A549 (cell line): Measurements from ENCODE around the gene ADARB2. TPM values are rescaled to one million over a fixed set of nuclear protein-coding genes. Genes with fewer than 3 reads are reported as not detected.

Experiments used
- ATAC-seq, 2 experiments: fragments of 200-7000 bp in 1 of 2; fragments of >200 bp in 1 of 2; cut with Nextera tagmentation in 1 of 2; cut with Tn5 transposase in 1 of 2; 3 replicates each; pipeline versions ENCODE4 v1.8.0 to v1.9.1; 2018 to 2020; ENCODE audit warnings: mild to moderate bottlenecking in 1 of 2, moderate library complexity in 1 of 2
- CTCF ChIA-PET: fragments of 300-600 bp; sonication (Branson Sonifier 250); formaldehyde crosslinking; extraction: SDS; loops from one replicate; lab custom pipeline; 2021; ENCODE audit warnings: antibody characterized with exemption, inconsistent platforms; lab: Yijun Ruan, JAX
- POLR2A ChIA-PET: fragments of 350-600 bp; formaldehyde crosslinking; extraction: SDS; loops from one replicate; lab custom pipeline; 2021; ENCODE audit warnings: antibody characterized with exemption, inconsistent platforms; lab: Yijun Ruan, JAX
- DNase-seq, 2 experiments: peaks; one replicate each; pipeline versions ENCODE4 v3.0.0 to v3.0.0-alpha.2; 2011 to 2016; ENCODE audit warnings: low read depth in 1 of 2, low spot score in 1 of 2
- FAIRE-seq: peaks from 2 replicates; lab custom pipeline; 2011; peaks lifted over from hg19 to GRCh38; lab: Jason Lieb, UNC
- H3K27ac ChIP-seq, 2 experiments: fragments of >200 bp; sonication (Bioruptor Twin); formaldehyde crosslinking; 3 replicates each; pipeline ENCODE4 v1.5.1; 2016 to 2017
- H3K4me1 ChIP-seq: fragments of >200 bp; sonication (Bioruptor Twin); formaldehyde crosslinking; 3 replicates; pipeline ENCODE4 v1.6.1; 2016
- H3K4me2 ChIP-seq: fragments of >200 bp; sonication (Bioruptor Twin); formaldehyde crosslinking; 3 replicates; pipeline ENCODE4 v1.6.1; 2016
- H3K4me3 ChIP-seq: fragments of >200 bp; sonication (Bioruptor Twin); formaldehyde crosslinking; 3 replicates; pipeline ENCODE4 v1.5.1; 2016
- H3K9me3 ChIP-seq: fragments of >200 bp; sonication (Bioruptor Twin); formaldehyde crosslinking; 3 replicates; pipeline ENCODE4 v1.6.1; 2016
- ATOH8 ChIP-seq: fragments of 250-450 bp; sonication (Bioruptor Pico); IDR thresholded peaks from 2 replicates; pipeline ENCODE4 v1.5.0; 2020; ENCODE audit warnings: low read depth, mild to moderate bottlenecking, moderate library complexity
- CBX2 ChIP-seq: fragments of 200-600 bp; sonication (generic); IDR thresholded peaks from 2 replicates; pipeline ENCODE4 v1.6.1; 2016; ENCODE audit warnings: low read depth, mild to moderate bottlenecking, borderline replicate concordance
- CBX8 ChIP-seq: fragments of 200-600 bp; sonication (generic); IDR thresholded peaks from 2 replicates; pipeline ENCODE4 v1.6.1; 2016
- CEBPB ChIP-seq, 2 experiments: fragments of >200 bp in 1 of 2; sonication (Bioruptor Twin) in 1 of 2; formaldehyde crosslinking in 1 of 2; IDR thresholded peaks; 2 replicates each; pipeline ENCODE4 v1.6.1; 2012 to 2016
- E2F6 ChIP-seq: IDR thresholded peaks from 2 replicates; pipeline ENCODE4 v1.6.1; 2012; ENCODE audit warnings: low read depth, borderline replicate concordance
- EP300 ChIP-seq, 2 experiments: fragments of >200 bp; sonication (Bioruptor Twin); formaldehyde crosslinking; IDR thresholded peaks; 2 replicates in 1 of 2; 3 replicates in 1 of 2; pipeline ENCODE4 v1.6.1; 2016 to 2017
- FOSB ChIP-seq: fragments of 250-450 bp; sonication (Bioruptor Pico); IDR thresholded peaks from 2 replicates; pipeline ENCODE4 v1.5.0; 2020; ENCODE audit warnings: mild to moderate bottlenecking, moderate library complexity
- HOXA7 ChIP-seq: fragments of 250-450 bp; sonication (Bioruptor Pico); IDR thresholded peaks from 2 replicates; pipeline ENCODE4 v1.5.0; 2020; ENCODE audit warnings: mild to moderate bottlenecking, moderate library complexity
- HOXB13 ChIP-seq: fragments of 250-450 bp; sonication (Bioruptor Pico); IDR thresholded peaks from 2 replicates; pipeline ENCODE4 v1.5.0; 2020; ENCODE audit warnings: low read depth, mild to moderate bottlenecking, moderate library complexity
- KDM1A ChIP-seq: fragments of 200-600 bp; sonication (generic); IDR thresholded peaks from 2 replicates; pipeline ENCODE4 v1.6.1; 2016; ENCODE audit warnings: low read depth, mild to moderate bottlenecking
- PHF8 ChIP-seq: fragments of 200-600 bp; sonication (generic); IDR thresholded peaks from 2 replicates; pipeline ENCODE4 v1.6.1; 2016; ENCODE audit warnings: low read depth, mild to moderate bottlenecking, antibody characterized with exemption, moderate library complexity, borderline replicate concordance
- POLR2AphosphoS2 ChIP-seq: conservative IDR thresholded peaks from 2 replicates; pipeline ENCODE4 v1.6.1; 2012; ENCODE audit warnings: low read length, improper control_type of control experiment, inconsistent platforms
- RAD21 ChIP-seq, 2 experiments: fragments of >200 bp in 1 of 2; sonication (Bioruptor Twin) in 1 of 2; formaldehyde crosslinking in 1 of 2; IDR thresholded peaks in 1 of 2; conservative IDR thresholded peaks in 1 of 2; 2 replicates in 1 of 2; 3 replicates in 1 of 2; pipeline ENCODE4 v1.6.1; 2012 to 2018; ENCODE audit warnings: inconsistent platforms in 1 of 2
- RNF2 ChIP-seq: fragments of 200-600 bp; sonication (generic); IDR thresholded peaks from 2 replicates; pipeline ENCODE4 v1.6.1; 2016; ENCODE audit warnings: low read depth, mild to moderate bottlenecking, antibody characterized with exemption, moderate library complexity, borderline replicate concordance
- SMC3 ChIP-seq: fragments of >200 bp; sonication (Bioruptor Twin); formaldehyde crosslinking; IDR thresholded peaks from 3 replicates; pipeline ENCODE4 v1.6.1; 2018; ENCODE audit warnings: inconsistent platforms
- ZC3H11A ChIP-seq: fragments of 450-650 bp; IDR thresholded peaks from 2 replicates; pipeline ENCODE4 v1.6.1; 2014; ENCODE audit warnings: antibody characterized with exemption, mild to moderate bottlenecking
- WGBS: methylation state at CpG from one replicate; pipeline ENCODE4 v1.1.6; 2017; ENCODE audit errors: missing lambda C conversion rate; 5-methylcytosine and 5-hydroxymethylcytosine counted together
- polyA plus RNA-seq, 4 experiments: library from polyadenylated mRNA; depleted of rRNA in 3 of 4; stranded (reverse); fragments of >200 nt; fragmentation: RNase III in 1 of 4; extraction: RNeasy Plus Mini Kit Qiagen cat#74134 plus additional on column Dnase treatment in 1 of 4; gene quantifications; 2 replicates in 3 of 4; 3 replicates in 1 of 4; pipeline ENCODE4 v1.2.3, GENCODE V29; 2011 to 2017
- TF ChIP-seq, protein P1 (sequence below): fragments of 250-450 bp; sonication (Bioruptor Pico); IDR thresholded peaks from 2 replicates; pipeline ENCODE4 v1.5.0; 2021; ENCODE audit warnings: mild to moderate bottlenecking, moderate library complexity, borderline replicate concordance

The ADARB2 gene
- polyA plus RNA-seq, 2 of the 4 experiments (the other 2 are of a cell fraction), result not detected

- Histone ChIP-seq H3K4me1 (no peaks in the 10 kb centered on the region), H3K27ac (no peak overlapping the region), H3K9me3 (no peaks in the 10 kb centered on the region), H3K4me3 (no peak overlapping the region), H3K4me2 (no peak overlapping the region)
- TF ChIP-seq CEBPB (IDR thresholded peaks at IDR 0.05), result no peak
- TF ChIP-seq CBX8, result no peak
- TF ChIP-seq CBX2, result no peak
- no peak for TF ChIP-seq ZC3H11A
- no peak for TF ChIP-seq ATOH8 (CRISPR knock-in tag)
- no peak for TF ChIP-seq HOXA7 (CRISPR knock-in tag)
- TF ChIP-seq, protein P1, sequence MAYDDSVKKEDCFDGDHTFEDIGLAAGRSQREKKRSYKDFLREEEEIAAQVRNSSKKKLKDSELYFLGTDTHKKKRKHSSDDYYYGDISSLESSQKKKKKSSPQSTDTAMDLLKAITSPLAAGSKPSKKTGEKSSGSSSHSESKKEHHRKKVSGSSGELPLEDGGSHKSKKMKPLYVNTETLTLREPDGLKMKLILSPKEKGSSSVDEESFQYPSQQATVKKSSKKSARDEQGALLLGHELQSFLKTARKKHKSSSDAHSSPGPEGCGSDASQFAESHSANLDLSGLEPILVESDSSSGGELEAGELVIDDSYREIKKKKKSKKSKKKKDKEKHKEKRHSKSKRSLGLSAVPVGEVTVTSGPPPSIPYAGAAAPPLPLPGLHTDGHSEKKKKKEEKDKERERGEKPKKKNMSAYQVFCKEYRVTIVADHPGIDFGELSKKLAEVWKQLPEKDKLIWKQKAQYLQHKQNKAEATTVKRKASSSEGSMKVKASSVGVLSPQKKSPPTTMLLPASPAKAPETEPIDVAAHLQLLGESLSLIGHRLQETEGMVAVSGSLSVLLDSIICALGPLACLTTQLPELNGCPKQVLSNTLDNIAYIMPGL, result no peak
- TF ChIP-seq HOXB13 (CRISPR knock-in tag), result no peak
- no peak for TF ChIP-seq POLR2AphosphoS2
- no peak for TF ChIP-seq FOSB (CRISPR knock-in tag)
- CTCF ChIA-PET, result interaction anchor here (1.5 kb wide), 1 partner anchor 9 kb away, joined by 3 read pairs; no protein-coding TSS in a partner anchor
- WGBS, result 39% methylated on average over 16 of the region's 18 CpGs
- DNase-seq, result no peak
- ATAC-seq, result no peak
- POLR2A ChIA-PET, result no interaction called here
- no peak for FAIRE-seq
Measured at GRCh38 chr10:1183033-1183396, 554.3 kb downstream of the ADARB2 start.

DNA sequence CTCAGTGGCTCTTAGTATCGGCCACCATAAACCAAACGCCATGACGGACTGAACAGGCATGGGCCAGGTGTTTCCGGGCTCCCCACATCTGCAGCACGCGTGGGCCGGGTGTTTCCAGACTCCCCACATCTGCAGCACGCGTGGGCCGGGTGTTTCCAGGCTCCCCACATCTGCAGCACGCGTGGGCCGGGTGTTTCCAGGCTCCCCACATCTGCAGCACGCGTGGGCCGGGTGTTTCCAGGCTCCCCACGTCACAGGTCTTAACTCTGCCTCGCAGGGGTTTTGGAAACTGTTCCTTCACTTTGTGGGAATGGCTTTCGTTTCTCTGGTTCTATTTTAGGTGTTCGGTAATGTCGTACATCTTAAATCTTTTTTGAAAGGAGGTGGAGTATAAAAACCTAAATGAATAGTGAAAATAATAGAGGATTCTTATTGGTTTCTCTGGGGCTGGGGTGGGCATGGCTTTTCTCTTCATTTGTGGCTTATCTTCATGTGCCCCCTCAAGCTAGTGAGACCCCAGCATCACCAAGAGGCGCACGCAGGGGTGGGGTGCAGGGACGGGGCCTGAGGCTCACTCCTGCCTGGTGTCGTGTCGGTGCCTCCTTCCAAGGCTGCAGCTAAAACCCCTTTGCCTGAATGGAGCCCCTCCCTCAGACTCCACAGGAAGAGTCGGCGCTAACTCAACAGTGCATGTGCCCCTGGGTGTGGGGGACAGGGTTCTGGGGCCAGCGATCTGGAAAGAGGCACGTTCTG is 554.9 kb downstream of the ADARB2 start:
- no peak overlapping the region for H3K27ac ChIP-seq
- POLR2A ChIA-PET, result no interaction called here
- 42% methylated on average over 20 of the region's 30 CpGs for WGBS
- H3K9me3 ChIP-seq, result no peaks in the 10 kb centered on the region
- CTCF ChIA-PET, result interaction anchor here (1.3 to 1.5 kb wide), 2 partner anchors 9 to 72 kb away, joined by 3 read pairs; no protein-coding TSS in a partner anchor
- no peak overlapping the region for H3K4me2 ChIP-seq
- TF ChIP-seq SMC3, result no peak
- TF ChIP-seq EP300 (IDR thresholded peaks at IDR 0.05), result no peak
- TF ChIP-seq E2F6, result no peak
- TF ChIP-seq HOXB13 (CRISPR knock-in tag), result no peak
- TF ChIP-seq, protein P1, result no peak
- TF ChIP-seq RNF2, result no peak
- no peak for TF ChIP-seq KDM1A
- TF ChIP-seq HOXA7 (CRISPR knock-in tag), result no peak
- no peak for TF ChIP-seq FOSB (CRISPR knock-in tag)
- no peak for TF ChIP-seq PHF8
- ATAC-seq, result no peak
- FAIRE-seq, result no peak
- no peaks in the 10 kb centered on the region for H3K4me1 ChIP-seq
- DNase-seq, result no peak
- H3K4me3 ChIP-seq, result no peak overlapping the region

DNA sequence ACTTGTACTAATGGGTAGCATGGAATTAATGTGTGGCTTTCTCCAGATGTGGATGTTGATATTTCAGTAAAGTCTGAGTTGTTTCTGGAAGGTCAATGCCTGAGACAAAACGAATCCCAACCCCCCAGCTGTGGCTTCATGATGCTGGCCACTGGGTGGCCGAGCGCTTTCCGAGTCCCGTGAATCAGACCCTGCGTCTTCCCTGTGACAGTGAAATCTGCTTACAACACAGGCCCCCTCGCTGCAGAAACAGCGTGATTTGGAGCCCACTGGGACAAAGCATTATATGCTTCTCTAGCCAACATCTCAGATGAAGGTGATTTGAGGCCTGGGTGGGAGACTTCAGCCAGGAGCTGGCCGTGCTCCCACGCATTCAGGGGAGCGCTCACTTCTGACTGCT is 556.5 kb downstream of the ADARB2 start:
- H3K9me3 ChIP-seq, result no peaks in the 10 kb centered on the region
- H3K4me1 ChIP-seq, result no peaks in the 10 kb centered on the region
- ATAC-seq, result peak in 1 of 2 experiments; percentile 54; a peak in 3 of 6 replicates
- ChIA-PET CTCF (interaction anchor here (1.2 kb wide), 1 partner anchor 19 kb away, joined by 4 read pairs; no protein-coding TSS in a partner anchor), POLR2A (no interaction called here)
- FAIRE-seq, result no peak
- H3K4me2 ChIP-seq, result no peak overlapping the region
- TF ChIP-seq E2F6 (no peak), RAD21 (conservative IDR thresholded peaks at IDR 0.05 in 1 of 2, IDR thresholded peaks at IDR 0.05 in 1 of 2) (0 out of 5 replicates have a peak, but pooled peaks of 1 of the 2 experiments have one; percentile 3)
- TF ChIP-seq, all 56 proteins: peak for 1
- peak in 1 of 2 experiments; percentile 10 for DNase-seq
- H3K27ac ChIP-seq, result no peak overlapping the region
- WGBS, result 57% methylated on average over 11 of the region's 11 CpGs
- no peak overlapping the region for H3K4me3 ChIP-seq
